Measurements from ENCODE around the gene ISM1.

DNA sequence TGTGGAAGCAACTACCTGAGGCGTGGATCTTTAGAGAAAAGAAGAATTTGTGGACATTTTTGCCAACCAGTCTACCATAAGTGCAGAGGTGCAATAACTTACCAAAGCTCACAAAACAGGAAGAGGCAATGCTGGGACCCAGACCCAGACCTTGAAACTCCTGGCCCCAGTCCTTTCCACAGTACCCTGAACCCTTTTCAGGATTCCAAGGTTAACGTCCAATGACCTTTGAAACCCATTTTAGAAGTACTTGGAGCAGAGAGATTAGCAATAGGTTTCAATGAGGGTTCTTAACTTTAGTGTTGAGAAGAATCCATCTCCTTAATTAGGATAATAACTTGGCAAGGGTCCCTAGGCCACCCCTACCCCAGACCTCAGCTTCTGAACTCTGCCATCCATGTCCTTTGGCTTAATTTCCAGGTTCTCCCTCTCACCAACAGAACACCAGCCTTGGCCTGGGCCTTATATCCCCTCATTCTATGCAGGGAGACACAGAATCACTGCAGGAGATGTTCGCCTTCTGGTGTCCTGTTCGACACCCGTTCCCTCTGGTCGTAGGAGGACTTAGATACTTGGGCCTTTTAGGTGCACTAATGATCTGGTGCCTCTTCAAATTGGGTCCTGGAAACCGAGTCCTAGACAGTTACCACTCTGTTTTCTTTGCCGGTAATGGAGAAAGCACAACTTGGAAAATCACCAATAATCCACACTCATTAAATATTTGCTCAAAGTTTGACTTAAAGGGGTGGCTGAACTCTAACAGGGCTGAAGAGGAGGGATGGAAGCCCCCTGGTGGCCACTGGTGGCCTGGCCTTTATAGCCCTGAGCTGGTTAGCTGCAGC lies 40.6 kb downstream of the ISM1 start:
- TF ChIP-seq ZNF274 (IDR thresholded peaks at IDR 0.05; ENCODE audit: low read depth, low read length) (no peak), YY1 (IDR thresholded peaks at IDR 0.05; ENCODE audit: insufficient read depth, insufficient read length) (no peak), SUZ12 (IDR thresholded peaks at IDR 0.05; ENCODE audit: extremely low read depth, insufficient read depth, insufficient read length) (no peak)
